HepG2 (cell line): ENCODE data around the gene MAP3K4. TPM values are rescaled to one million over a fixed set of nuclear protein-coding genes. Genes with fewer than 3 reads are reported as not detected.

ENCODE experiments used
- DDIT3 ChIP-seq: sonication (generic); formaldehyde crosslinking; IDR thresholded peaks from 2 replicates; pipeline ENCODE4 v1.4.0; 2020; ENCODE audit warnings: mild to moderate bottlenecking, missing genetic modification reagents
- DMAP1 ChIP-seq: IDR thresholded peaks from 2 replicates; pipeline ENCODE4 v1.6.1; 2016
- GABPB1 ChIP-seq: IDR thresholded peaks from 2 replicates; pipeline ENCODE4 v1.6.1; 2016; ENCODE audit warnings: mild to moderate bottlenecking, missing genetic modification reagents, moderate library complexity, missing compliant biosample characterization
- HNF1B ChIP-seq: sonication (generic); formaldehyde crosslinking; IDR thresholded peaks from 2 replicates; pipeline ENCODE4 v1.5.1; 2020; ENCODE audit warnings: mild to moderate bottlenecking, moderate library complexity, missing genetic modification reagents
- KLF16 ChIP-seq, 2 experiments: sonication (generic) in 1 of 2; formaldehyde crosslinking in 1 of 2; IDR thresholded peaks; 2 replicates each; pipeline versions ENCODE4 v1.6.1 to v1.8.0; 2016 to 2023; ENCODE audit warnings: missing genetic modification reagents in 2 of 2, missing compliant biosample characterization in 1 of 2
- MTA1 ChIP-seq: sonication (generic); formaldehyde crosslinking; IDR thresholded peaks from 2 replicates; pipeline ENCODE4 v1.4.0; 2020; ENCODE audit warnings: missing genetic modification reagents, mild to moderate bottlenecking, borderline replicate concordance
- NONO ChIP-seq, 2 experiments: fragments of 450-650 bp in 1 of 2; sonication (generic) in 1 of 2; formaldehyde crosslinking in 1 of 2; IDR thresholded peaks in 1 of 2; conservative IDR thresholded peaks in 1 of 2; 2 replicates each; pipeline versions ENCODE4 v1.6.1 to v1.8.0; 2017 to 2022; ENCODE audit warnings: mild to moderate bottlenecking in 1 of 2, missing genetic modification reagents in 1 of 2, moderate library complexity in 1 of 2
- NR2F6 ChIP-seq, 2 experiments: IDR thresholded peaks; 2 replicates each; pipeline ENCODE4 v1.6.1; 2016; ENCODE audit warnings: antibody characterized with exemption in 1 of 2, mild to moderate bottlenecking in 1 of 2
- REPIN1 ChIP-seq: sonication (generic); formaldehyde crosslinking; IDR thresholded peaks from 2 replicates; pipeline ENCODE4 v1.8.0; 2022; ENCODE audit warnings: missing genetic modification reagents, low read depth, mild to moderate bottlenecking, borderline replicate concordance
- RFX1 ChIP-seq: fragments of 450-650 bp; IDR thresholded peaks from 2 replicates; pipeline ENCODE4 v1.6.1; 2017
- ZBTB43 ChIP-seq: sonication (generic); formaldehyde crosslinking; conservative IDR thresholded peaks from 2 replicates; pipeline ENCODE4 v1.4.0; 2020; ENCODE audit warnings: missing genetic modification reagents
- ZFP62 ChIP-seq: sonication (generic); formaldehyde crosslinking; IDR thresholded peaks from 2 replicates; pipeline ENCODE4 v1.4.0; 2020; ENCODE audit warnings: missing genetic modification reagents
- ZNF160 ChIP-seq: sonication (generic); formaldehyde crosslinking; IDR thresholded peaks from 2 replicates; pipeline ENCODE4 v1.8.0; 2022; ENCODE audit warnings: mild to moderate bottlenecking, inconsistent platforms, missing genetic modification reagents
- ZNF234 ChIP-seq: sonication (generic); formaldehyde crosslinking; conservative IDR thresholded peaks from 2 replicates; pipeline ENCODE4 v1.5.1; 2020; ENCODE audit warnings: mild to moderate bottlenecking, missing genetic modification reagents
- ZNF33A ChIP-seq: sonication (generic); formaldehyde crosslinking; IDR thresholded peaks from 2 replicates; pipeline ENCODE4 v1.5.1; 2020; ENCODE audit warnings: missing genetic modification reagents, mild to moderate bottlenecking, moderate library complexity, borderline replicate concordance
- ZNF354B ChIP-seq: sonication (generic); formaldehyde crosslinking; IDR thresholded peaks from 2 replicates; pipeline ENCODE4 v1.8.0; 2022; ENCODE audit warnings: mild to moderate bottlenecking, missing genetic modification reagents
- ZNF431 ChIP-seq: sonication (generic); formaldehyde crosslinking; IDR thresholded peaks from 2 replicates; pipeline ENCODE4 v1.9.0; 2022; ENCODE audit warnings: missing genetic modification reagents, low read depth, mild to moderate bottlenecking, borderline replicate concordance
- ZNF687 ChIP-seq: sonication (generic); formaldehyde crosslinking; IDR thresholded peaks from 2 replicates; pipeline ENCODE4 v1.5.1; 2020; ENCODE audit warnings: mild to moderate bottlenecking, missing genetic modification reagents, moderate library complexity
- ZNF720 ChIP-seq: sonication (generic); formaldehyde crosslinking; IDR thresholded peaks from 2 replicates; pipeline ENCODE4 v1.4.0; 2020; ENCODE audit warnings: missing genetic modification reagents
- ZNF749 ChIP-seq: sonication (generic); formaldehyde crosslinking; IDR thresholded peaks from 2 replicates; pipeline ENCODE4 v1.8.0; 2022; ENCODE audit warnings: mild to moderate bottlenecking, missing genetic modification reagents, moderate library complexity, borderline replicate concordance
- ZSCAN25 ChIP-seq: sonication (generic); formaldehyde crosslinking; IDR thresholded peaks from 2 replicates; pipeline ENCODE4 v1.8.0; 2022; ENCODE audit warnings: mild to moderate bottlenecking, missing genetic modification reagents
- polyA plus RNA-seq, 8 experiments: library from polyadenylated mRNA; depleted of rRNA in 3 of 8; stranded (reverse) in 7 of 8; unstranded in 1 of 8; fragments of >200 nt; fragmentation: Illumina TruSeq in 4 of 8; extraction: Trizol in 4 of 8; gene quantifications; 2 replicates each; pipeline versions ENCODE4 v1.2.1 to v1.2.3, GENCODE V29; 2011 to 2016; ENCODE audit warnings: low read depth in 4 of 8, missing spikeins in 1 of 8, mixed read lengths in 1 of 8; ENCODE audit not compliant: insufficient read depth in 1 of 8
- total RNA-seq, 5 experiments: library from RNA; depleted of rRNA; stranded (reverse); fragments of >200 nt; fragmentation: Illumina TruSeq; extraction: Trizol; gene quantifications; 2 replicates each; pipeline ENCODE4 v1.2.3, GENCODE V29; 2016; ENCODE audit warnings: low read depth in 1 of 5

The MAP3K4 gene
- total and polyA plus RNA-seq, 2 of the 13 experiments (the other 11 are each of a cell fraction or from before 2014, with no cell fraction given) = 12.9 to 33.6 TPM

GRCh38 chr6:161135695-161136591 is 144.4 kb downstream of the MAP3K4 start (continued):
- TF ChIP-seq GABPB1 (peak; percentile 28; the same call in 1 of the 2 replicates), KLF16 (CRISPR knock-in tag; IDR thresholded peaks at IDR 0.05) (0 out of 4 replicates have a peak, but pooled peaks of 1 of the 2 experiments have one; percentile 26), REPIN1 (CRISPR knock-in tag) (peak; percentile 36; the same call in 1 of the 2 replicates), RFX1 (no peak), NR2F6 (IDR thresholded peaks at IDR 0.05) (0 out of 2 replicates have a peak, but pooled peaks have one; percentile 41), NR2F6 (CRISPR knock-in tag; IDR thresholded peaks at IDR 0.05) (peak; percentile 50; the same call in 1 of the 2 replicates), ZNF431 (CRISPR knock-in tag) (0 out of 2 replicates have a peak, but pooled peaks have one; percentile 8), ZNF687 (CRISPR knock-in tag) (peak; percentile 69), ZFP62 (CRISPR knock-in tag) (no peak), ZBTB43 (CRISPR knock-in tag) (peak; percentile 80), MTA1 (no peak; the same call in 1 of the 2 replicates), DDIT3 (CRISPR knock-in tag) (no peak), ZNF33A (no peak), ZNF720 (CRISPR knock-in tag) (no peak), DMAP1 (CRISPR knock-in tag) (no peak), NONO (IDR thresholded peaks at IDR 0.05) (no peak), NONO (CRISPR knock-in tag; conservative IDR thresholded peaks at IDR 0.05) (0 out of 2 replicates have a peak, but pooled peaks have one; percentile 62), ZSCAN25 (CRISPR knock-in tag) (peak; percentile 70; the same call in 1 of the 2 replicates), ZNF354B (CRISPR knock-in tag) (peak; percentile 64; the same call in 1 of the 2 replicates), ZNF160 (CRISPR knock-in tag) (0 out of 2 replicates have a peak, but pooled peaks have one; percentile 9), HNF1B (peak; percentile 41; the same call in 1 of the 2 replicates), ZNF234 (CRISPR knock-in tag) (no peak), ZNF749 (CRISPR knock-in tag) (0 out of 2 replicates have a peak, but pooled peaks have one; percentile 43)
